Nephron progenitor cell (in vitro differentiated cells): Measurements from ENCODE around the gene OR1J4.

Experiments used
- DNase-seq: peaks from one replicate; pipeline ENCODE4 v3.0.0; 2021
- H3K27ac Mint-ChIP-seq: 2 replicates; pipeline ENCODE4 v1.8.0; 2021; ENCODE audit warnings: mild to moderate bottlenecking, moderate library complexity, mixed read lengths
- H3K27me3 Mint-ChIP-seq: 2 replicates; pipeline ENCODE4 v1.8.0; 2021; ENCODE audit warnings: mild to moderate bottlenecking, low read depth, mixed read lengths; ENCODE audit not compliant: poor library complexity
- H3K36me3 Mint-ChIP-seq: 2 replicates; pipeline ENCODE4 v1.8.0; 2021; ENCODE audit warnings: low read depth, mixed read lengths
- H3K4me1 Mint-ChIP-seq: 2 replicates; pipeline ENCODE4 v1.8.0; 2021; ENCODE audit warnings: mixed read lengths
- H3K4me3 Mint-ChIP-seq: 2 replicates; pipeline ENCODE4 v1.8.0; 2021; ENCODE audit warnings: mild to moderate bottlenecking, moderate library complexity, mixed read lengths
- H3K9me3 Mint-ChIP-seq: 2 replicates; pipeline ENCODE4 v1.8.0; 2021; ENCODE audit warnings: mild to moderate bottlenecking, moderate library complexity, mixed read lengths
- CTCF ChIP-seq: fragments of 200-600 bp; sonication (generic); IDR thresholded peaks from 2 replicates; pipeline ENCODE4 v1.5.0; 2021; ENCODE audit warnings: antibody characterized with exemption

OR1J4 gene

GRCh38 chr9:122498883-122499288, 20.1 kb upstream of the OR1J4 start:
- Mint-ChIP-seq H3K27ac (no peak overlapping the region), H3K4me3 (no peak overlapping the region), H3K4me1 (no peaks in the 10 kb centered on the region), H3K36me3 (no peaks in the 10 kb centered on the region), H3K9me3 (peaks cover 43% of the 10 kb centered on the region), H3K27me3 (peaks cover 2% of the 10 kb centered on the region)
- DNase-seq = no peak
- peak; percentile 46 for TF ChIP-seq CTCF

- H3K27ac Mint-ChIP-seq = no peak overlapping the region
- TF ChIP-seq CTCF = no peak
- no peaks in the 10 kb centered on the region for H3K36me3 Mint-ChIP-seq
- no peaks in the 10 kb centered on the region for H3K4me1 Mint-ChIP-seq
- no peaks in the 10 kb centered on the region for H3K27me3 Mint-ChIP-seq
- H3K4me3 Mint-ChIP-seq = no peak overlapping the region
- peaks cover 16% of the 10 kb centered on the region for H3K9me3 Mint-ChIP-seq
- no peak for DNase-seq
These were observed 12.0 kb upstream of the OR1J4 start for GRCh38 chr9:122506964-122507363.

GRCh38 chr9:122510502-122510901, 8.4 kb upstream of the OR1J4 start, which contains the start of gene OR1J2:
Gene OR1J2 (plus strand): TSS chr9:122510802. CDS start chr9:122510802, 0 bp downstream.
- no peaks in the 10 kb centered on the region for H3K27me3 Mint-ChIP-seq
- no peak within 1 kb of the TSS for H3K27ac Mint-ChIP-seq
- H3K9me3 Mint-ChIP-seq = peaks cover 25% of the 10 kb centered on the region
- no peaks in the 10 kb centered on the region for H3K4me1 Mint-ChIP-seq
- no peak within 1 kb of the TSS for H3K4me3 Mint-ChIP-seq
- DNase-seq = no peak
- no peak for TF ChIP-seq CTCF
- H3K36me3 Mint-ChIP-seq = no peaks in the 10 kb centered on the region

GRCh38 chr9:122518226-122518625, 715 bp upstream of the OR1J4 start:
- Mint-ChIP-seq H3K36me3 (no peaks in the 10 kb centered on the region), H3K9me3 (peaks cover 29% of the 10 kb centered on the region), H3K4me1 (no peaks in the 10 kb centered on the region), H3K27me3 (no peaks in the 10 kb centered on the region), H3K27ac (no peak overlapping the region), H3K4me3 (no peak overlapping the region)
- no peak for TF ChIP-seq CTCF
- DNase-seq = no peak

GRCh38 chr9:122519376-122519775, 435 bp downstream of the OR1J4 start:
- no peak overlapping the region for H3K4me3 Mint-ChIP-seq
- H3K4me1 Mint-ChIP-seq = no peaks in the 10 kb centered on the region
- H3K36me3 Mint-ChIP-seq = no peaks in the 10 kb centered on the region
- no peak for DNase-seq
- H3K27ac Mint-ChIP-seq = no peak overlapping the region
- no peak for TF ChIP-seq CTCF
- peaks cover 29% of the 10 kb centered on the region for H3K9me3 Mint-ChIP-seq
- no peaks in the 10 kb centered on the region for H3K27me3 Mint-ChIP-seq

GRCh38 chr9:122526602-122527001, 7.7 kb downstream of the OR1J4 start:
- Mint-ChIP-seq H3K27me3 (peaks cover 5% of the 10 kb centered on the region), H3K4me3 (no peak overlapping the region), H3K36me3 (no peaks in the 10 kb centered on the region), H3K4me1 (no peaks in the 10 kb centered on the region), H3K9me3 (peaks cover 57% of the 10 kb centered on the region), H3K27ac (no peak overlapping the region)
- no peak for DNase-seq
- no peak for TF ChIP-seq CTCF
